IMR-90 (cell line): ENCODE measurements around the gene HS2ST1. TPM values are rescaled to one million over a fixed set of nuclear protein-coding genes. Genes with fewer than 3 reads are reported as not detected.

Experiments used
- ATAC-seq: fragments of 200-7000 bp; cut with Tn5 transposase; 2 replicates; pipeline ENCODE4 v1.9.1; 2020; ENCODE audit warnings: low read depth, mild to moderate bottlenecking, moderate library complexity
- BruUV-seq: library from RNA; stranded (reverse); fragments of 400-500 nt; replicated peaks from 2 replicates; lab custom pipeline; 2021; lab: Mats Ljungman, UMichigan
- CTCF ChIA-PET: fragments of 300-600 bp; formaldehyde crosslinking; extraction: SDS; loops from one replicate; lab custom pipeline; 2021; ENCODE audit warnings: antibody characterized with exemption; lab: Yijun Ruan, JAX
- POLR2A ChIA-PET: fragments of 300-600 bp; sonication (Branson Sonifier 250); formaldehyde crosslinking; loops from one replicate; lab custom pipeline; 2022; ENCODE audit warnings: antibody characterized with exemption; ENCODE audit not compliant: unreplicated experiment; lab: Charles Lee
- DNase-seq: peaks from one replicate; pipeline ENCODE4 v3.0.0; 2013
- H2AFZ ChIP-seq: replicated peaks from 2 replicates; pipeline ENCODE3; 2013; ENCODE audit warnings: low read length, mild to moderate bottlenecking; ENCODE audit not compliant: poor library complexity
- H2AK5ac ChIP-seq: 2 replicates; pipeline ENCODE4 v1.6.1; 2013; ENCODE audit warnings: low read depth, low read length, inconsistent platforms
- H2AK9ac ChIP-seq: replicated peaks from 2 replicates; pipeline ENCODE3; 2013; ENCODE audit warnings: mild to moderate bottlenecking, low read depth, low read length, moderate library complexity; ENCODE audit not compliant: poor library complexity
- H2BK120ac ChIP-seq: 2 replicates; pipeline ENCODE4 v1.6.1; 2013; ENCODE audit warnings: low read depth, low read length, inconsistent platforms
- H2BK15ac ChIP-seq: 3 replicates; pipeline ENCODE4 v1.6.1; 2013; ENCODE audit warnings: low read depth, low read length, inconsistent platforms
- H2BK20ac ChIP-seq: 2 replicates; pipeline ENCODE4 v1.6.1; 2013; ENCODE audit warnings: low read depth, mild to moderate bottlenecking, inconsistent platforms, low read length, moderate library complexity
- H2BK5ac ChIP-seq: 2 replicates; pipeline ENCODE4 v1.6.1; 2013; ENCODE audit warnings: mild to moderate bottlenecking, low read depth, low read length, inconsistent platforms; ENCODE audit not compliant: poor library complexity, severe bottlenecking
- H3K14ac ChIP-seq: replicated peaks from 2 replicates; pipeline ENCODE4 v1.6.1; 2013; ENCODE audit warnings: low read depth, low read length, inconsistent platforms
- H3K18ac ChIP-seq: 2 replicates; pipeline ENCODE4 v1.6.1; 2013; ENCODE audit warnings: low read depth, low read length, control low read depth
- H3K23ac ChIP-seq: 2 replicates; pipeline ENCODE4 v1.6.1; 2013; ENCODE audit warnings: low read depth, low read length, inconsistent platforms
- H3K27ac ChIP-seq: 2 replicates; pipeline ENCODE4 v1.5.1; 2013; ENCODE audit warnings: mild to moderate bottlenecking, control low read depth, low read length; ENCODE audit not compliant: insufficient read depth
- H3K27me3 ChIP-seq: 2 replicates; pipeline ENCODE4 v1.6.1; 2013; ENCODE audit warnings: low read length; ENCODE audit not compliant: control insufficient read depth, insufficient read depth
- H3K36me3 ChIP-seq: 2 replicates; pipeline ENCODE4 v1.6.1; 2013; ENCODE audit warnings: low read length, mixed read lengths; ENCODE audit not compliant: control insufficient read depth, insufficient read depth
- H3K4ac ChIP-seq: 2 replicates; pipeline ENCODE4 v1.6.1; 2013; ENCODE audit warnings: low read depth, low read length, inconsistent platforms
- H3K4me1 ChIP-seq: 2 replicates; pipeline ENCODE4 v1.6.1; 2013; ENCODE audit warnings: low read length, mixed read lengths; ENCODE audit not compliant: control insufficient read depth, insufficient read depth
- H3K4me2 ChIP-seq: 2 replicates; pipeline ENCODE4 v1.6.1; 2013; ENCODE audit warnings: low read depth, mild to moderate bottlenecking, control low read depth, low read length, moderate library complexity
- H3K4me3 ChIP-seq: 2 replicates; pipeline ENCODE4 v1.5.1; 2013; ENCODE audit warnings: low read depth, mild to moderate bottlenecking, control low read depth, low read length, moderate library complexity; ENCODE audit not compliant: insufficient read depth
- H3K56ac ChIP-seq: 2 replicates; pipeline ENCODE4 v1.6.1; 2013; ENCODE audit warnings: low read length, inconsistent platforms; ENCODE audit not compliant: insufficient read depth; ENCODE audit errors: extremely low read depth
- H3K79me1 ChIP-seq, 2 experiments: 2 replicates each; pipeline ENCODE4 v1.6.1; 2013; ENCODE audit warnings: low read length in 2 of 2, inconsistent platforms in 1 of 2, low read depth in 1 of 2
- H3K9ac ChIP-seq: 2 replicates; pipeline ENCODE4 v1.6.1; 2013; ENCODE audit warnings: low read depth, low read length, control low read depth
- H3K9me1 ChIP-seq: 2 replicates; pipeline ENCODE4 v1.6.1; 2013; ENCODE audit warnings: low read length, inconsistent platforms; ENCODE audit not compliant: insufficient read depth
- H3K9me3 ChIP-seq: 2 replicates; pipeline ENCODE4 v1.6.1; 2013; ENCODE audit warnings: low read length; ENCODE audit not compliant: control insufficient read depth, insufficient read depth
- H4K20me1 ChIP-seq: 2 replicates; pipeline ENCODE4 v1.6.1; 2013; ENCODE audit warnings: low read length, inconsistent platforms; ENCODE audit not compliant: insufficient read depth
- H4K5ac ChIP-seq: 2 replicates; pipeline ENCODE4 v1.6.1; 2013; ENCODE audit warnings: mild to moderate bottlenecking, low read depth, low read length, control low read depth
- H4K8ac ChIP-seq, 2 experiments: 2 replicates each; pipeline ENCODE4 v1.6.1; 2013; ENCODE audit warnings: low read depth in 2 of 2, low read length in 2 of 2, control low read depth in 1 of 2, inconsistent platforms in 1 of 2
- H4K91ac ChIP-seq: 2 replicates; pipeline ENCODE4 v1.6.1; 2013; ENCODE audit warnings: low read depth, low read length, inconsistent platforms; ENCODE audit not compliant: insufficient read depth
- CEBPB ChIP-seq: IDR thresholded peaks from 2 replicates; pipeline ENCODE4 v1.6.1; 2012; ENCODE audit warnings: low read depth, low read length, improper control_type of control experiment
- CTCF ChIP-seq: conservative IDR thresholded peaks from 2 replicates; pipeline ENCODE4 v1.5.1; 2012; ENCODE audit warnings: mild to moderate bottlenecking, low read depth, low read length, improper control_type of control experiment
- MXI1 ChIP-seq: IDR thresholded peaks from 2 replicates; pipeline ENCODE4 v1.6.1; 2012; ENCODE audit warnings: low read depth, mild to moderate bottlenecking, low read length, moderate library complexity, borderline replicate concordance
- RAD21 ChIP-seq: IDR thresholded peaks from 2 replicates; pipeline ENCODE4 v1.6.1; 2012; ENCODE audit warnings: low read length, improper control_type of control experiment
- WGBS, 2 experiments: methylation state at CpG; one replicate each; pipeline versions ENCODE4 v1.1.5 to v1.1.7; 2013; ENCODE audit warnings: missing lambda C conversion rate in 2 of 2; ENCODE audit not compliant: insufficient read length in 1 of 2; ENCODE audit errors: extremely low coverage in 2 of 2; 5-methylcytosine and 5-hydroxymethylcytosine counted together
- dilution Hi-C: fragments of 300-500 bp; cut with HindIII; formaldehyde crosslinking; loops from one replicate; pipeline ENCODE4 v1.14.3; 2018; ENCODE audit warnings: low sequenced_read_pairs; ENCODE audit not compliant: unreplicated experiment
- in situ Hi-C: fragments of 300-500 bp; cut with MboI; formaldehyde crosslinking; loops from 3 replicates; pipeline ENCODE4 v1.14.3; 2019; ENCODE audit warnings: low sequenced_read_pairs, inconsistent platforms, mixed read lengths
- intact Hi-C: fragments of 100-400 bp; cut with micrococcal nuclease; formaldehyde crosslinking; loops from 2 replicates; pipeline ENCODE4 v1.10.0; 2022
- polyA plus RNA-seq, 3 experiments: library from polyadenylated mRNA; depleted of rRNA; stranded (reverse); fragments of >200 nt; gene quantifications; 2 replicates each; pipeline ENCODE4 v1.2.3, GENCODE V29; 2012; ENCODE audit warnings: low replicate concordance in 1 of 3
- total RNA-seq: library from RNA; depleted of rRNA; stranded (reverse); fragments of >200 nt; gene quantifications from 2 replicates; pipeline ENCODE4 v1.2.3, GENCODE V29; 2012

Gene HS2ST1
- total and polyA plus RNA-seq, 2 of the 4 experiments (the other 2 are of a cell fraction), result 7.8 to 13.1 TPM

- no peak for TF ChIP-seq RAD21
- TF ChIP-seq CTCF, result no peak
- TF ChIP-seq CEBPB, result no peak
- TF ChIP-seq MXI1, result no peak
- CTCF ChIA-PET, result interaction anchor here (1.0 kb wide), 1 partner anchor 15 kb away, joined by 3 read pairs; no protein-coding TSS in a partner anchor
- BruUV-seq, result no TSS peak
- Histone ChIP-seq H2BK20ac (no peak overlapping the region), H3K14ac (no peak overlapping the region), H2BK15ac (no peak overlapping the region), H3K9me3 (no peaks in the 10 kb centered on the region), H2AFZ (no peak overlapping the region), H3K36me3 (no peaks in the 10 kb centered on the region), H3K56ac (no peak overlapping the region), H3K4me2 (no peak overlapping the region), H3K27me3 (no peaks in the 10 kb centered on the region), H4K5ac (no peak overlapping the region), H3K18ac (no peak overlapping the region), H2BK5ac (no peak overlapping the region), H4K91ac (no peak overlapping the region), H3K9ac (no peak overlapping the region), H3K4me1 (no peaks in the 10 kb centered on the region), H3K23ac (no peak overlapping the region), H3K4me3 (no peak overlapping the region), H3K9me1 (no peaks in the 10 kb centered on the region), H3K79me1 (no peaks in the 10 kb centered on the region), H3K27ac (no peak overlapping the region), H2AK9ac (no peak overlapping the region), H3K4ac (no peak overlapping the region), H2BK120ac (no peak overlapping the region), H4K20me1 (no peaks in the 10 kb centered on the region), H2AK5ac (no peak overlapping the region), H4K8ac (no peak overlapping the region)
- dilution Hi-C loops, result no loop called here
- in situ Hi-C loops, result loop anchor here (25.0 kb wide), 2 partner anchors 606 to 706 kb away; partner anchors contain the start of gene ODF2L
- DNase-seq, result peak; percentile 36
- WGBS, 2 experiments, result no CpG with 5 or more reads among the region's 4 CpGs
- intact Hi-C loops, result no loop called here
- ATAC-seq, result 0 out of 2 replicates have a peak, but pooled peaks have one; percentile 40
- POLR2A ChIA-PET, result no interaction called here
Measured at GRCh38 chr1:87093286-87093685, 178.9 kb downstream of the HS2ST1 start.
